HG02943 (cell line): ENCODE measurements around the gene SRD5A3.
A peak's percentile ranks its signal among the peaks of the same experiment; 100 is the strongest.

Experiments
- ATAC-seq: cut with Tn5 transposase; IDR thresholded peaks from one replicate; pipeline ENCODE4 v1.9.1; 2021; ENCODE audit warnings: mild to moderate bottlenecking, low read depth, moderate library complexity; ENCODE audit not compliant: unreplicated experiment

Gene SRD5A3

GRCh38 chr4:55369968-55370367 is 23.9 kb downstream of the SRD5A3 start:
- peak; percentile 56 for ATAC-seq

GRCh38 chr4:55372259-55372658 is 26.2 kb downstream of the SRD5A3 start:
- no peak for ATAC-seq

- no peak for ATAC-seq
Observed at GRCh38 chr4:55373461-55373860, 27.4 kb downstream of the SRD5A3 start.

GRCh38 chr4:55376698-55377097 is 30.7 kb downstream of the SRD5A3 start:
- ATAC-seq, result no peak

GRCh38 chr4:55378617-55379467 is 32.8 kb downstream of the SRD5A3 start:
- no peak for ATAC-seq

GRCh38 chr4:55380576-55380975 is 34.5 kb downstream of the SRD5A3 start:
- no peak for ATAC-seq

- no peak for ATAC-seq
Observed at GRCh38 chr4:55381502-55381901, 35.5 kb downstream of the SRD5A3 start.

GRCh38 chr4:55382488-55383003 is 36.5 kb downstream of the SRD5A3 start:
- ATAC-seq, result no peak

GRCh38 chr4:55385201-55385649 is 39.2 kb downstream of the SRD5A3 start:
- ATAC-seq, result no peak

GRCh38 chr4:55386073-55386472 is 40.0 kb downstream of the SRD5A3 start:
- no peak for ATAC-seq

GRCh38 chr4:55386840-55387239 is 40.8 kb downstream of the SRD5A3 start:
- no peak for ATAC-seq

- no peak for ATAC-seq
Observed at GRCh38 chr4:55393461-55394320, 47.6 kb downstream of the SRD5A3 start.

- peak; percentile 7 for ATAC-seq
Observed at GRCh38 chr4:55395218-55395528, 49.1 kb downstream of the SRD5A3 start.

GRCh38 chr4:55395529-55396307 is 49.7 kb downstream of the SRD5A3 start, which contains the start of gene TMEM165:
Gene TMEM165 (plus strand): TSS chr4:55395957. CDS start chr4:55396190, 233 bp downstream.
- ATAC-seq, result peak; percentile 90

- peak; percentile 28 for ATAC-seq
Observed at GRCh38 chr4:55396308-55397125, 50.5 kb downstream of the SRD5A3 start.

- ATAC-seq, result no peak
Observed at GRCh38 chr4:55397126-55397436, 51.0 kb downstream of the SRD5A3 start.

GRCh38 chr4:55397520-55398321 is 51.7 kb downstream of the SRD5A3 start:
- no peak for ATAC-seq

- ATAC-seq, result no peak
Observed at GRCh38 chr4:55398461-55398860, 52.4 kb downstream of the SRD5A3 start.

- ATAC-seq, result no peak
Observed at GRCh38 chr4:55398966-55399365, 52.9 kb downstream of the SRD5A3 start.
